Measurements from ENCODE around the gene DOCK2.
"Not testable (repeated sequence)": the region's sequence is repeated elsewhere in the genome, so short reads cannot be mapped to it uniquely, and the experiment has no call there.

Gene DOCK2

DNA sequence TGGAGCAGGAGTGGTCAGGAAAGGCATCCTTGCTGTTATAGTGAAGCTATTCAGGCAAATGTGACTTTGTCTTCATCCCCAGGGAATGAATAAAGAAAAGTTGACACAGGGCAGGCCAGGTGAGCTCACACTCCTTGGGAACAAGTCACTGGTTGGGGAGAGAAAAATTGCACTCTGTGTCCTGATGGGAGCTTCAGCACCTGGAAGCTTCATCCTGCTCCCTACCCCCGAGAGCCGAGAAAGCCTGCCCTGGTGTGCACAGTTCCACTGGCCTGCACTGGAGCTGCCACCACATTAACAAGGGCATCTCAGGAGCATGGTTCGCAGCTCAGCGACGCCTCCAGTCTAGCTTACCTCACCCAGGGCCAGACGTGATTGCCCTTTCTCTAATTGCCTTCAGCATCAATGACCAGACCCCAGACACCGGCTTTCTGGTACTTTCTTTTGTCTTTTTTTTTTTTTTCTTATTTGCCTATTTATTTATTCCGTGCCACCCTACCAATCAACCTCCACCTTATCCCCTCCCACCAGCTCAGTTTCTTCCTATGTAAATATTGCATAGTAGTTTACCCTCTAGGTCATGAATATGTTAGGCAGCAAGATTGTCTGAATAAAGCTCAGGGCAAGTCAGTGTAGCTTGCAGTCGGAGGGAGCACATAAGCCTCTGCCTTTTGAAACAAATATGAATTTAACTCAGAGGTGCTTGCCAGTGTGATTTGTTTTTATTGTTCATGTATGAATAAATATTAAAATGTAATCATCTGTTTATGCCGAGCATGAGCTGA lies 87.4 kb downstream of the DOCK2 start:
- no peaks in the 10 kb centered on the region for H3K36me3 ChIP-seq (replicated peaks)
- H3K4me3 ChIP-seq, result no peak overlapping the region
- H3K4me1 ChIP-seq, result no peaks in the 10 kb centered on the region
- in situ Hi-C loops (cut with MboI; ENCODE audit: low sequenced_read_pairs), result no loop called here
- no peak for DNase-seq (ENCODE audit: low spot score in 2 of 2)
- no peaks in the 10 kb centered on the region for H3K27me3 ChIP-seq (ENCODE audit: low read depth)
- no peaks in the 10 kb centered on the region for H3K9me3 ChIP-seq

DNA sequence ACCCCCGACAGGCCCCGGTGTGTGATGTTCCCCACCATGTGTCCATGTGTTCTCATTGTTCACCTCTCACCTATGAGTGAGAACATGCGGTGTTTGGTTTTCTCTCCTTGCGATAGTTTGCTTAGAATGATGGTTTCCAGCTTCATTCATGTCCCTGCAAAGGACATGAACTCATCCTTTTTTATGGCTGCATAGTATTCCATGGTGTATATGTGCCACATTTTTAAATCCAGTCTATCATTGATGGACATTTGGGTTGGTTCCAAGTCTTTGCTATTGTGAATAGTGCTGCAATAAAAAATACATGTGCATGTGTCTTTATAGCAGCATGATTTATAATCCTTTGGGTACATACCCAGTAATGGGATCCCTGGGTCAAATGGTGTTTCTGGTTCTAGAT lies 88.6 kb downstream of the DOCK2 start:
- H3K4me3 ChIP-seq; in situ Hi-C loops (cut with MboI; ENCODE audit: low sequenced_read_pairs); H3K36me3 ChIP-seq (replicated peaks); H3K4me1 ChIP-seq; H3K9me3 ChIP-seq; DNase-seq (ENCODE audit: low spot score in 2 of 2); H3K27me3 ChIP-seq (ENCODE audit: low read depth): not testable (repeated sequence)

DNA sequence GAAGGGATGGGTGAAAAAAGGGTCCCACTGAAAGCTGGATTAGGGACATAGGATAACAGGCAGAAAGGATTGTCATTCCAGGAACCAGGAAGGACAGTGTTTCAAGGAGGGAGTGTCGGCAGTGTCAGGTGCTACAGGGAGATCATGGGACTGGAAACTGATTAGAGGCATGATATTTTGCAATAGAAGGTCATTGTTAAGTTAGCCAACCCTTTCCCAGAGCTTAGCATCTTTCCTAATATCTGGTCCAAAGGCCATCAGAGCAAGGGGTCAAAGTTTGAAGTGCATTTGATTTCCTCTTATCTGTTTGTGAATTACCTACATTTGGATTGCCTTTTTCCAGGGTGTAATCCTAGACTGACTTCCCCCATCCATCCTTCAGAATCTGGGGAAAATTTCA lies 91.3 kb downstream of the DOCK2 start:
- Histone ChIP-seq H3K36me3 (replicated peaks) (no peaks in the 10 kb centered on the region), H3K9me3 (no peaks in the 10 kb centered on the region), H3K27me3 (ENCODE audit: low read depth) (no peaks in the 10 kb centered on the region), H3K4me1 (no peaks in the 10 kb centered on the region), H3K4me3 (no peak overlapping the region)
- in situ Hi-C loops (cut with MboI; ENCODE audit: low sequenced_read_pairs), result no loop called here
- DNase-seq (ENCODE audit: low spot score in 2 of 2), result no peak

DNA sequence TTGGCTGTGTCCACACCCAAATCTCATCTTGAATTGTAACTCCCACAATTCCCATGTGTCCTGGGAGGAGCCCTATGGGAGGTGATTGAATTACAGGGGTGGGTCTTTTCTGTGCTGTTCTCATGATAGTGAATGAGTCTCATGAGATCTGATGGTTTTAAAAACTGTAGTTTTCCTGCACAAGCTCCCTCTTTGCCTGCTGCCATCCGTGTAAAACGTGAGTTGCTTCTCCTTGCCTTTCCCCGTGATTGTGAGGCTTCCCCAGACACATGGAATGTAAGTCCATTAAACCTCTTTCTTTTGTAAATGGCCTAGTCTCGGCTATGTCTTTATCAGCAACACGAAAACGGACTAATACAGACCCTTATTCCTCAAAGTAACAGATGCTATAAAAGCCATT lies 94.1 kb downstream of the DOCK2 start:
- H3K4me1 ChIP-seq, result no peaks in the 10 kb centered on the region
- in situ Hi-C loops (cut with MboI; ENCODE audit: low sequenced_read_pairs), result no loop called here
- DNase-seq (ENCODE audit: low spot score in 2 of 2), result no peak

DNA sequence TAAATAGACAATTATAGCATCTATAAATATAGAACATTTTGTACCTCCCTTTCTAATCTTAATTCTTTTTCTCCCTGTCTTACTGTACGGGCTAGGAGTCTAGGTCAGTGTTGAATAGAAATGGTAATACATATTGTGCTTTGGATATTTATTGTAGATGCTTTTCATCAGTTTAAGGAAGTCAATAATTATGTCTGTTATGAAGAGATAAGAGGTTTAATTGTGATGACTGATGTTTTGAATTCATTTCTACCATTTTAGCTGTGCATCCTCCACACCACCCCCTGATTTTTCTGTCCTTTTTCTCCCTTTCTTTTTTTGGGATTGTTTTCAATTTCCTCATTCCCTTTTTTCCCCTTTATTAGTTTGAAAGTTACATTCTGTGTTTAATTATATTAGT lies 95.8 kb downstream of the DOCK2 start:
- Histone ChIP-seq H3K4me3 (no peak overlapping the region), H3K9me3 (no peaks in the 10 kb centered on the region), H3K4me1 (no peaks in the 10 kb centered on the region), H3K27me3 (ENCODE audit: low read depth) (no peaks in the 10 kb centered on the region), H3K36me3 (replicated peaks) (no peaks in the 10 kb centered on the region)
- DNase-seq (ENCODE audit: low spot score in 2 of 2), result no peak
- in situ Hi-C loops (cut with MboI; ENCODE audit: low sequenced_read_pairs), result no loop called here

More for the DNA sequence above, 94.1 kb downstream of the DOCK2 start:
- Histone ChIP-seq H3K4me3 (no peak overlapping the region), H3K27me3 (ENCODE audit: low read depth) (no peaks in the 10 kb centered on the region), H3K36me3 (replicated peaks) (no peaks in the 10 kb centered on the region), H3K9me3 (no peaks in the 10 kb centered on the region)

DNA sequence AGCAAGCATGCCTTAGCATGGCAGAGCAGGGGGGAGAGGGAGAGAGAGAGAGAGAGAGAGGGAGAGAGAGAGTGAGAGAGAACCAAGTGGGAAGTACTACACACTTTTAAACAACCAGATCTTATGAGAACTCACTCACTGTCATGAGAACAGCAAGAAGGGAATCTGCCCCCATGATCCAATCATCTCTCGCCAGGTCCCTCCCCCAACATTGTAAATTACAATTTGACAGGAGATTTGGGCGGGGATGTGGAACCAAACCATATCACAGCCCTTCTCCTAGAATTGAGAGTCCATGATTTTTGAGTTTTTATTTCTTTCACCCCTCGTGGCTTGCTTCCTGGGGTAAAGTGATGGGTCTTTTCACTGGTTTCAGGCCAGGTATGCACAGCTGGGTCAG lies 98.8 kb downstream of the DOCK2 start:
- Histone ChIP-seq H3K9me3 (no peaks in the 10 kb centered on the region), H3K4me3 (no peak overlapping the region), H3K36me3 (replicated peaks) (no peaks in the 10 kb centered on the region), H3K4me1 (no peaks in the 10 kb centered on the region; the same call in 1 of the 2 replicates), H3K27me3 (ENCODE audit: low read depth) (0 out of 2 replicates have a peak, but pooled peaks cover 3% of the 10 kb centered on the region)
- in situ Hi-C loops (cut with MboI; ENCODE audit: low sequenced_read_pairs), result no loop called here
- no peak for DNase-seq (ENCODE audit: low spot score in 2 of 2)

DNA sequence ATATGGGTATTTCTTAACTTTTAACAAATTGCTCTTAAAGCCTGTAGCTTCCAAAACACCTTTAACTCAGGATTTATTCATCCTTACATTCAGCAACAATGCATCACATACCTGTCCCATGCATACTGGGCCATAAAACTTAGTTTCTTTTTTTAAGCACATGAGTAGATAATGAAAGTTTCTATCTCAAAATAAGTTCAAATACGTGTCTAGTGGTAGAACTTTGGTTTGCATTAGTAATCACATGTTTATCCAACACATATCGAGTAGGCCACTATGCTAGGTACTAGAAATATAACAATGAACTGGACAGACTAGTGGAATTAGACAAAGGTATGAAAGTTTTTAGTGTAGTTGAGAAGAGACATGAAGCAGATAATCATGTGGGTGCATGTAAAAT lies 99.6 kb downstream of the DOCK2 start:
- DNase-seq (ENCODE audit: low spot score in 2 of 2), result no peak
- Histone ChIP-seq H3K4me3 (no peak overlapping the region), H3K4me1 (no peaks in the 10 kb centered on the region; the same call in 1 of the 2 replicates), H3K9me3 (no peaks in the 10 kb centered on the region), H3K27me3 (ENCODE audit: low read depth) (0 out of 2 replicates have a peak, but pooled peaks cover 3% of the 10 kb centered on the region), H3K36me3 (replicated peaks) (no peaks in the 10 kb centered on the region)
- in situ Hi-C loops (cut with MboI; ENCODE audit: low sequenced_read_pairs), result no loop called here

DNA sequence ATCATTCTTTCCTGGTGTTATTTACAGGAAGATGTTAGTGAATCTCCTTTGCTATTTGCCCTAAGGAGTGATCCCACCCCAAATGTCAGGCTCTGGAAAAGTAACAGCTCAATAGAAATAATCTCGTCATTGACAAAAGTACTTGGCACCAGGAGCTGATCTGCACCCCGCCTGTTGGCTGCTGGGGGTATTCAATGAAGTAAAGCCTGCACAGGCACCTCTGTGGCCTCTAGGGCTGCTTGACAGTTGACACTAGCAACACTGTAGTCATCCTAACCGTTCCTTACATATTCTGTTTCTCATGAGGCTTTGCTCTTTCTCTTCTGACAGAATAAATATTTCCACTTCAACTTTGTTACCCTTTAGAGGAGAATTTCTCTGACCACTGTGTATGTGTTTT lies 103.4 kb downstream of the DOCK2 start:
- in situ Hi-C loops (cut with MboI; ENCODE audit: low sequenced_read_pairs), result no loop called here
- Histone ChIP-seq H3K4me3 (no peak overlapping the region), H3K9me3 (no peaks in the 10 kb centered on the region), H3K36me3 (replicated peaks) (no peaks in the 10 kb centered on the region), H3K4me1 (no peaks in the 10 kb centered on the region; the same call in 1 of the 2 replicates), H3K27me3 (ENCODE audit: low read depth) (0 out of 2 replicates have a peak, but pooled peaks cover 3% of the 10 kb centered on the region)
- no peak for DNase-seq (ENCODE audit: low spot score in 2 of 2)

DNA sequence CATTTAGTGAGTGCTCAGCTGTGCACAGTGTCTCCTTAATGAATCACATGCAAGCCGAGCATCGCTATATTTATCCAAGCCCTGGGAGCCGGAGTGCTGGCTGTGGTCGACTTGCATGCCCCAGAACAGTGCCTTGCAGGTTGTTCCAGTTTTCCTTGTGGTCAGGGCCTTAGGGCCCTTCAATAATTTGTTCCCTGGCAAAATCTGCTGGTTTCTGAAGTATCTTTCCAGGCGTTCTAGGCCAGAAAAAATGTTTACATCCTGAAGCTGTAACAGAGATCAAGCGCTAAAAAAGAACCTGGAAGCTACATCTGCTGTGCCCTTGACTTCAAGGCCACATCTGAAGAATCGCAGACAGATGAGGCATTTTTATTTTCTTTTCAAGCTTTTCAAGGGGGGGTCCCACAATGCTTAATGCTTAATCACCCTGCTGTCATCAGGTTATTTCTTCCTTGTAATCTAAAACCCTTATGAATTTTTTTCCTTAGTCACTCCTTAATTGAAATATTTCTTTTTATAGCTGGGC lies 105.8 kb downstream of the DOCK2 start:
- H3K36me3 ChIP-seq (replicated peaks), result no peaks in the 10 kb centered on the region
- no peak for DNase-seq (ENCODE audit: low spot score in 2 of 2)
- no peaks in the 10 kb centered on the region for H3K9me3 ChIP-seq
- in situ Hi-C loops (cut with MboI; ENCODE audit: low sequenced_read_pairs), result no loop called here
- no peak overlapping the region for H3K4me3 ChIP-seq
- no peaks in the 10 kb centered on the region; the same call in 1 of the 2 replicates for H3K4me1 ChIP-seq
- 0 out of 2 replicates have a peak, but pooled peaks cover 3% of the 10 kb centered on the region for H3K27me3 ChIP-seq (ENCODE audit: low read depth)

DNA sequence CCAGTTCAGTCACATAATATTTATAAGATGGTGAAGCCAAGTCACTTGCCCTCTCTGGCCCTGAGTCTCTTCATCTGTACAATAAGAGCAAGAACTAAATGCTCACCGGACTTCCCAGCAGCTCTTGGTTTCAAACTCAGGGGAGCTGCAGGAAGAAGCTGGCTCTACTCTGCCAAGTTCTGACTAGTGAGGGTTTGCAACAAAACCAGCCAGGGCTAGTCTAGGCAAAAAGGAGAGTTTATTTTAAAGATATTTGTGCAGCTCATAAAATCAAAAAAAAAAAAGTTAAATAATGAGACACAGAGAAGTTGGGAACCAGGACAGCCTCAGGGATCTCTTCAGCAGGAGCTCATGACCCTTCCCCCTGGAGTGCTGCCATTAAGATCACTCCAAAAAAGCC lies 107.3 kb downstream of the DOCK2 start:
- no peak for DNase-seq (ENCODE audit: low spot score in 2 of 2)
- H3K4me1 ChIP-seq, result no peaks in the 10 kb centered on the region; the same call in 1 of the 2 replicates
- H3K4me3 ChIP-seq, result no peak overlapping the region
- no peaks in the 10 kb centered on the region for H3K36me3 ChIP-seq (replicated peaks)
- in situ Hi-C loops (cut with MboI; ENCODE audit: low sequenced_read_pairs), result no loop called here
- H3K9me3 ChIP-seq, result no peaks in the 10 kb centered on the region
- 0 out of 2 replicates have a peak, but pooled peaks cover 3% of the 10 kb centered on the region for H3K27me3 ChIP-seq (ENCODE audit: low read depth)

DNA sequence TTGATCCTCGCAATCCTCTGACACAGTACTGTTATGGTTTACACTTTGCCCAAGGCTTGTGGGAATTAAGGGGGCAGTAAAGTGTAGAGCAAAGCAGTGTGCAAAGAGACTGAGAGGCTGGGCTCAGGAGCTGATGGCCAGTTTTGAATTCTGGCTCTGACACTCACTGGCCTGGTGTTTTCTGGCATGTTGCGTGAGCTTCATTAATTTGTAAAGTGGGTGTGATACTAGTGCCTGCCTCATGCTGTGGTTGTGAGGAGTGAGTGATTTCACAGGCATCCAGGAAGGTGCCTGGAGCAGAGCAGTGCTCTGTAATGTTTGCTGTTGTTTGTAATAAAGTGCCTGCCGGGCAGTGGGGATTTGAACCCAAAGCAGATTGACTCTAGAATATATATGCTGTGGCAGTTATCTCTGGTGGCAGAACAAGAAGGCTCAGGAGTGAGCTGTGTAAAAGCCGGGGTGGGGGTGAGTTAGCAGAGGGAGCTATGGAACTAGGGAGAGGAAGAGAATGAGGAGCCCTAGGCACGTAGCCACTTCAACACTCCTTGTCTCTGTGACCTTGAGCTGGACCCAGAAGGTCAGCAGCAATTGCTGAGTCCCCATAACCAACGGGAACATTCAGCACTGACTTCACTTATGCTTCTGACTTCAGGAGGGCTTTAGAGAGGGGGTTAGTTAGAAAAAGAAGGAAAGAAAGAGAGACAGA lies 108.5 kb downstream of the DOCK2 start:
- no peaks in the 10 kb centered on the region for H3K36me3 ChIP-seq (replicated peaks)
- no peak for DNase-seq (ENCODE audit: low spot score in 2 of 2)

DNA sequence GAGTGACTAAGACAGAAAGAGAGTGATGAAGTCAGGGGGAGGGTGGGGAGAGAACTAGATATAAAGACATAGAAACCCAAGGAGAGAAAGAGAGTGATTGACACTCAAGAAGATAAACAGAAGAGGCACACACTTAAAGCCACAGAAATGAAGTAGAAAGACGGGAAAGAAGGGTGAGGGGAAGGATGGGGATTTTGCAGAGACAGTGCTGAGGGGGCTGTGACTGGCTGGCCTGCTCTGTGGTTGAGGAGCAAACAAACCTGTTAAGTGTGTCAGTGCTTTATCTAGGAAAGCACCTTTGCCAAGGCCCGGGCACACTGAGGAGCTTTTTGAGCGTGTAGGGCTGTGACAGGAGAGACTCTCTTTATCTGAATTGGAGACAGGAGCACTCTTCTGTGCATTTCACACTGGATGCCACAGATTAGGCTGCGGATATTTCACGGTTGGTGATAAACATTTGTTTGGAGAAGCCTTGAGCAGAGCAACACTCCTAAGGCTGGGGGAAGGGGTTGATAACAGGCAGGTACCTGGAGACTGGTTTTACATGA lies 109.1 kb downstream of the DOCK2 start:
- in situ Hi-C loops (cut with MboI; ENCODE audit: low sequenced_read_pairs), result no loop called here
- no peak overlapping the region for H3K4me3 ChIP-seq
- no peaks in the 10 kb centered on the region for H3K27me3 ChIP-seq (ENCODE audit: low read depth)
- H3K36me3 ChIP-seq (replicated peaks), result no peaks in the 10 kb centered on the region
- no peak for DNase-seq (ENCODE audit: low spot score in 2 of 2)
- H3K9me3 ChIP-seq, result no peaks in the 10 kb centered on the region
- H3K4me1 ChIP-seq, result no peaks in the 10 kb centered on the region

More for the DNA sequence above, 108.5 kb downstream of the DOCK2 start:
- no peaks in the 10 kb centered on the region for H3K9me3 ChIP-seq
- in situ Hi-C loops (cut with MboI; ENCODE audit: low sequenced_read_pairs), result no loop called here
- no peaks in the 10 kb centered on the region for H3K4me1 ChIP-seq
- H3K4me3 ChIP-seq, result no peak overlapping the region
- no peaks in the 10 kb centered on the region for H3K27me3 ChIP-seq (ENCODE audit: low read depth)

DNA sequence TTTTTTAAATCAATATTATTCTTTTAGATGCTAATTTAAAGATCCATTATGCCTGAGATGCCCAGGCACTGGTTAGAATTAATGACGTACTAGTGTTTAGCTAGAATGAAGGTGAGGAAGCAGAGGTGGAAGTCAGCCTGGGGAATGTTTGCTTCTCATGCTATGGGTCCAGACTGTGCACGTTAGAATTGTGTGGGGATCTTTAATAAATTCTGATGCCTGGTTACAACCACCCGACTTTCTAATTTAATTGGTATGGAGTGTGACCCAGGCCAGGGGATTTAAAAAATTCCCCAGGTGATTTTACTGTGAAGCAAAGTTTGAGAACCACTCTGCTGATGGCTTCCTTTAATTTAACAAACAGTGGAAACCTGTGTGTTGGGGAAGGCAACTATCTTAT lies 111.1 kb downstream of the DOCK2 start:
- H3K4me3 ChIP-seq, result no peak overlapping the region
- no peaks in the 10 kb centered on the region for H3K36me3 ChIP-seq (replicated peaks)
- H3K4me1 ChIP-seq, result no peaks in the 10 kb centered on the region
- in situ Hi-C loops (cut with MboI; ENCODE audit: low sequenced_read_pairs), result no loop called here
- no peaks in the 10 kb centered on the region for H3K27me3 ChIP-seq (ENCODE audit: low read depth)
- DNase-seq (ENCODE audit: low spot score in 2 of 2), result no peak
- H3K9me3 ChIP-seq, result no peaks in the 10 kb centered on the region

DNA sequence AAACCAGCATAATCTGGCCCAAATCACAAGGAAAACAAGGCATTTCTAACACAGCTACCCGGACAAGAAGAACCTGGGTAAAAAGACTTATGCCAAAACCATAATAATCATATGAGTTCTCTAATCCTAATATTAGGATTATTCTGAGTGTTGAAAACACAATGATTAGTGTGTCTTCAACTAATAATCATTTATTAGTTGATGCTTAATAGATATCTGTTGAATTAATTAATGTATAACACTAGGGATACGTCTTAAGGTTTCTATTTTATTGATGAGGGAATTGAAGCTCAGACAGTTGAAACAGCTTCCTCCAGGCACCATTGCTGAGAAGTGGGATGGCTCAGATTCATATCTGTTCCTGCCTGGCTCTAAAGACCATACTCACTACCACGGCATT lies 112.2 kb downstream of the DOCK2 start:
- Histone ChIP-seq H3K4me1 (no peaks in the 10 kb centered on the region), H3K36me3 (replicated peaks) (no peaks in the 10 kb centered on the region), H3K27me3 (ENCODE audit: low read depth) (no peaks in the 10 kb centered on the region), H3K4me3 (no peak overlapping the region), H3K9me3 (no peaks in the 10 kb centered on the region)
- in situ Hi-C loops (cut with MboI; ENCODE audit: low sequenced_read_pairs), result no loop called here
- no peak for DNase-seq (ENCODE audit: low spot score in 2 of 2)

Data from HAP-1 (cell line).